KMS-11 (cell line): ENCODE results near the gene FAP.

Source experiments
- H2AFZ ChIP-seq: fragments of 200-600 bp; sonication (generic); 2 replicates; pipeline ENCODE4 v1.6.1; 2016; ENCODE audit warnings: antibody characterized with exemption, mixed run types, low read depth
- H3K27ac ChIP-seq: fragments of 200-600 bp; sonication (generic); 2 replicates; pipeline ENCODE4 v1.6.1; 2016; ENCODE audit warnings: mild to moderate bottlenecking, mixed run types
- H3K27me3 ChIP-seq: fragments of 200-600 bp; sonication (generic); 2 replicates; pipeline ENCODE4 v1.6.1; 2017; ENCODE audit warnings: mild to moderate bottlenecking, low read depth, mixed run types, moderate library complexity; ENCODE audit not compliant: insufficient read depth
- H3K36me3 ChIP-seq: fragments of 200-600 bp; sonication (generic); 2 replicates; pipeline ENCODE4 v1.6.1; 2017; ENCODE audit warnings: mild to moderate bottlenecking, mixed run types; ENCODE audit not compliant: insufficient read depth
- H3K4me1 ChIP-seq: fragments of 200-600 bp; sonication (generic); 2 replicates; pipeline ENCODE4 v1.6.1; 2016; ENCODE audit warnings: mild to moderate bottlenecking, low read depth, mixed run types; ENCODE audit not compliant: poor library complexity, severe bottlenecking
- H3K4me2 ChIP-seq: fragments of 200-600 bp; sonication (generic); 2 replicates; pipeline ENCODE4 v1.7.0; 2016; ENCODE audit warnings: mild to moderate bottlenecking, mixed run types
- H3K4me3 ChIP-seq: fragments of 200-600 bp; sonication (generic); IDR thresholded peaks from 2 replicates; pipeline ENCODE4 v1.6.1; 2017; ENCODE audit warnings: low read depth, low read length, mixed read lengths; ENCODE audit not compliant: insufficient read depth
- H3K79me2 ChIP-seq: fragments of 200-600 bp; sonication (generic); 2 replicates; pipeline ENCODE4 v1.6.1; 2016; ENCODE audit warnings: low read depth, mixed run types; ENCODE audit not compliant: insufficient read depth
- H3K9ac ChIP-seq: fragments of 200-600 bp; sonication (generic); 2 replicates; pipeline ENCODE4 v1.6.1; 2016; ENCODE audit warnings: mild to moderate bottlenecking, mixed run types
- H4K20me1 ChIP-seq: fragments of 200-600 bp; sonication (generic); 2 replicates; pipeline ENCODE4 v1.6.1; 2016; ENCODE audit warnings: mild to moderate bottlenecking, mixed run types; ENCODE audit not compliant: insufficient read depth
- CTCF ChIP-seq: fragments of 200-600 bp; sonication (generic); conservative IDR thresholded peaks from 2 replicates; pipeline ENCODE4 v1.6.1; 2017; ENCODE audit warnings: low read depth, mild to moderate bottlenecking, antibody characterized with exemption, low read length, moderate library complexity, mixed read lengths

FAP gene

GRCh38 chr2:162126111-162126519 lies 117.1 kb downstream of the FAP start:
- Histone ChIP-seq H3K4me2 (no peak overlapping the region), H3K27me3 (no peaks in the 10 kb centered on the region), H3K9ac (no peak overlapping the region), H3K4me1 (no peaks in the 10 kb centered on the region), H3K27ac (no peak overlapping the region), H3K4me3 (no peak overlapping the region), H2AFZ (no peak overlapping the region), H4K20me1 (no peaks in the 10 kb centered on the region), H3K36me3 (no peaks in the 10 kb centered on the region), H3K79me2 (no peaks in the 10 kb centered on the region)
- no peak for TF ChIP-seq CTCF

GRCh38 chr2:162125138-162125537 lies 118.1 kb downstream of the FAP start:
- Histone ChIP-seq H3K27ac (no peak overlapping the region), H3K4me2 (no peak overlapping the region), H2AFZ (no peak overlapping the region)

GRCh38 chr2:162123806-162124758 lies 119.2 kb downstream of the FAP start:
- no peaks in the 10 kb centered on the region for H3K36me3 ChIP-seq
- H3K4me2 ChIP-seq, result no peak overlapping the region

More at GRCh38 chr2:162125138-162125537, 118.1 kb downstream of the FAP start:
- no peaks in the 10 kb centered on the region for H4K20me1 ChIP-seq
- no peaks in the 10 kb centered on the region for H3K36me3 ChIP-seq
- H3K27me3 ChIP-seq, result no peaks in the 10 kb centered on the region
- TF ChIP-seq CTCF, result no peak
- H3K4me1 ChIP-seq, result no peaks in the 10 kb centered on the region
- H3K4me3 ChIP-seq, result no peak overlapping the region
- no peaks in the 10 kb centered on the region for H3K79me2 ChIP-seq
- no peak overlapping the region for H3K9ac ChIP-seq

More at GRCh38 chr2:162123806-162124758, 119.2 kb downstream of the FAP start:
- Histone ChIP-seq H3K79me2 (no peaks in the 10 kb centered on the region), H2AFZ (no peak overlapping the region), H3K9ac (no peak overlapping the region), H3K4me1 (no peaks in the 10 kb centered on the region), H3K4me3 (no peak overlapping the region), H3K27me3 (no peaks in the 10 kb centered on the region), H4K20me1 (no peaks in the 10 kb centered on the region), H3K27ac (no peak overlapping the region)
- peak; percentile 82 for TF ChIP-seq CTCF
